Activated CD4-positive, alpha-beta T cell treated with anti-CD3 and anti-CD28 coated beads for 36 hours (primary cell): ENCODE measurements around the gene PAIP1. TPM values are rescaled to one million over a fixed set of nuclear protein-coding genes. Genes with fewer than 3 reads are reported as not detected.
"Not testable (repeated sequence)": the region's sequence is repeated elsewhere in the genome, so short reads cannot be mapped to it uniquely, and the experiment has no call there.

Experiments
- ATAC-seq: fragments of 200-7000 bp; cut with Tn5 transposase; one replicate; pipeline ENCODE4 v1.10.0; 2021; ENCODE audit warnings: mild to moderate bottlenecking, moderate library complexity
- CTCF ChIA-PET: fragments of 350-600 bp; sonication (Branson Sonifier 250); formaldehyde crosslinking; loops from one replicate; lab custom pipeline; 2021; ENCODE audit warnings: antibody characterized with exemption; lab: Charles Lee
- POLR2A ChIA-PET: fragments of 350-600 bp; sonication (Branson Sonifier 250); formaldehyde crosslinking; loops from one replicate; lab custom pipeline; 2021; ENCODE audit warnings: antibody characterized with exemption, inconsistent platforms; lab: Charles Lee
- DNase-seq: peaks from one replicate; pipeline ENCODE4 v3.0.0-alpha.2; 2020
- H3K27ac Mint-ChIP-seq: one replicate; pipeline ENCODE4 v1.8.0; 2021; ENCODE audit warnings: mixed read lengths
- H3K27me3 Mint-ChIP-seq: one replicate; pipeline ENCODE4 v1.8.0; 2021; ENCODE audit warnings: mixed read lengths
- H3K36me3 Mint-ChIP-seq: one replicate; pipeline ENCODE4 v1.8.0; 2021; ENCODE audit warnings: low read depth, mixed read lengths
- H3K4me1 Mint-ChIP-seq: one replicate; pipeline ENCODE4 v1.8.0; 2021; ENCODE audit warnings: mixed read lengths
- H3K4me3 Mint-ChIP-seq: one replicate; pipeline ENCODE4 v1.8.0; 2021; ENCODE audit warnings: mild to moderate bottlenecking, moderate library complexity, mixed read lengths
- H3K9me3 Mint-ChIP-seq: one replicate; pipeline ENCODE4 v1.8.0; 2021; ENCODE audit warnings: low read depth, mixed read lengths
- intact Hi-C, 2 experiments: fragments of 100-400 bp; cut with DNase I in 1 of 2; cut with micrococcal nuclease in 1 of 2; formaldehyde crosslinking; loops; one replicate each; pipeline versions ENCODE4 v1.14.2 to v1.15.1; 2022 to 2024; cut with DNase I, micrococcal nuclease
- total RNA-seq, 2 experiments: library from RNA; stranded (reverse); gene quantifications; one replicate each; pipeline ENCODE4 v1.2.3, GENCODE V29; 2021

The PAIP1 gene
- total RNA-seq, 2 experiments from 2014 or later: 51.7 to 55.1 TPM

DNA sequence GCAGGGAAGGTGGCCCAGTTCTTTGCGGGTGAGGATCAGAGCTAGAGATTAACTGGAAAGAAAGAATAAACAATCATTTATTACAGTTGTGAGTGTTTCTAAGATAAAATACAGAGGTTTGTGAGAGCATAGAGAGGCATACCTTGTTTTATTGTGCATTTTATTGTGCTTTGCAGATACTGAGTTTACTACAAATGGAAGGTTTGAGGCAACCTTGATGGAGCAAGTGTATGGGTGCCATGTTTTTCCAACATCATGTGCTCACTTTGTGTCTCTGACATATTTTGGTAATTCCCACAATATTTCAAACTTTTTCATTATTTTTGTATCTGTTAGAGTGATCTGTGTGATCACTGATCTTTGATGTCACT lies 41.2 kb downstream of the PAIP1 start:
- intact Hi-C loops: loop anchor here (1.0 to 10.0 kb wide), 11 partner anchors 31 to 1591 kb away; partner anchors contain the start of genes HMGCS1 (in 2 of the 2), FBXO4 (in 1 of the 2) and TMEM267 (in 1 of the 2)
- Mint-ChIP-seq H3K36me3 (peaks cover 16% of the 10 kb centered on the region), H3K27ac (peak overlapping the region; percentile 99), H3K9me3 (no peaks in the 10 kb centered on the region), H3K4me1 (peaks cover 23% of the 10 kb centered on the region), H3K4me3 (peak overlapping the region; percentile 89), H3K27me3 (no peaks in the 10 kb centered on the region)
- no peak for ATAC-seq
- DNase-seq: no peak
- ChIA-PET CTCF (interaction anchor here (0.8 to 3.3 kb wide), 3 partner anchors 31 to 1651 kb away, joined by 3 to 26 read pairs (median 4); partner anchors contain the start of gene TMEM267), POLR2A (interaction anchor here (1.3 to 1.4 kb wide), 2 partner anchors 40 to 394 kb away, joined by 4 read pairs; no protein-coding TSS in a partner anchor)

DNA sequence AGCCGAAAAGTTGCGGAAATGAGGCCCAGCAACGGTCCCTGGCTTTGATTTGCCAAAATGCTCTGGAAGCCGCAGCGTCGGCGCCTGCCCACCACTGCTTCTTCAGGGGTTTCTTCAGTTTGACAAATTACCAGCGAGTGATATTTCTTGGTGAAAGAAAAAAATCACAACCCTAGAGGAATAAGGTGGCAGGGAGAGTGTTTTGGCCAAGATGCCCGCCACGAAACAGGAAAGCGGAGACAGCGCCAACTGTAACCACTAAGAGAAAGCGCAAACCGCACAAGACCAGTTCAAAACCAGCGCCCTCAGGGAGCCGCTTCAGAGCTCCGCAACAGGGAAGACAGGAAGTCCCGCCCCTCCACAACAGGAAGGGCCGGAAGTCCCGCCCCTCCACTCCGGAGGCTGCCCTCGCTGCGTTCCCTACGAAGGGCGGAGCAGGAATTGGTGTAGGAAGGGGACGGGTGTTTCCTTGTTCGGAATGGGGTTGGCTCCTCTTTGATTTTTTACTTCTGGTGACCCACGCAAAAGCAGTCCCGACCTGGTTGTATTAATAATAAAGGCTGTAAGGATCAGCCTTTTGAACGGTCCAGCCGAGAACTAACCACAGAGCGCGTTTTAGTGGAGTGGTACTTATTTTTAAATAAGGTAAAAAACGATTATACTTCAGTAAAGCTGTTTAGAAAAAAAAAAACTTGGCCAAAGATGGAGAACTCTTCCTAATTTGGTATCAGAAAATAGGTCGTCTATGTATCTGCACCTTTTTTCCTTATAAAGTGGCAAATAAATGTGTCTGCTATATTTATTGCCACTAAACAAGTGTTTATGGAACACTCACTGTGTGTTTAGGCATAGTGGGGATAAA lies 41.8 kb downstream of the PAIP1 start, which contains the start of gene C5orf34:
TSS of gene C5orf34 (minus strand) at position 333 of the 862 bp plus-strand sequence. CDS start 5,809 bp downstream, outside the sequence.
- POLR2A ChIA-PET: interaction anchor here (0.6 to 1.4 kb wide), 8 partner anchors 26 to 394 kb away, joined by 3 to 19 read pairs (median 4); partner anchors contain the start of genes NNT and TMEM267
- H3K36me3 Mint-ChIP-seq: peaks cover 16% of the 10 kb centered on the region
- H3K4me1 Mint-ChIP-seq: peaks cover 23% of the 10 kb centered on the region
- H3K4me3 Mint-ChIP-seq: peak within 1 kb of the TSS; percentile 89
- no peaks in the 10 kb centered on the region for H3K9me3 Mint-ChIP-seq
- CTCF ChIA-PET: interaction anchor here (0.6 to 3.3 kb wide), 5 partner anchors 9 to 1650 kb away, joined by 3 to 26 read pairs (median 3); partner anchors contain the start of genes TMEM267 and ZNF131
- H3K27ac Mint-ChIP-seq: peak within 1 kb of the TSS; percentile 99
- peak; percentile 93 for ATAC-seq
- H3K27me3 Mint-ChIP-seq: no peaks in the 10 kb centered on the region
- intact Hi-C loops: loop anchor here (1.0 to 10.0 kb wide), 12 partner anchors 31 to 1590 kb away; partner anchors contain the start of genes HMGCS1 (in 2 of the 2), FBXO4 (in 1 of the 2), NNT (in 1 of the 2) and TMEM267 (in 1 of the 2)
- DNase-seq: peak; percentile 97

DNA sequence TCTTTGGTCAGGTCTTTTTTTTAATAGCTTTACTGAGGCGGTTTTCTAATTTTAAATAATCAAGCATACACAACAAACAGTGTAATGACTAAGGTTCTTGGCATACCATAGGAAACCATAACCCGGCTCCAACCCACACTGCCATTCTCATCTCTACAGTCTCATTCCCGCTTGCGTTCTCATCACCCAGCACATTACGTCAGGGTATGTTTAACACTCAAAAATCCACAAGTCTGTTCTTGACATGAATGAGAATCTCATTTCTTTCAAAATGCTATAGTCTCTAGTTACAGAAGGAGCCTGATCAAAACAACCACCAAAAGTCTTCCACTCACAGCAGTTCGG lies 42.4 kb downstream of the PAIP1 start:
- intact Hi-C loops: loop anchor here (1.0 to 10.0 kb wide), 4 partner anchors 89 to 1590 kb away; partner anchors contain the start of genes FBXO4 (in 1 of the 2), HMGCS1 (in 1 of the 2) and NNT (in 1 of the 2)
- Mint-ChIP-seq H3K4me3 (peak overlapping the region; percentile 89), H3K9me3 (no peaks in the 10 kb centered on the region), H3K4me1 (peaks cover 23% of the 10 kb centered on the region), H3K27me3 (no peaks in the 10 kb centered on the region), H3K27ac (peak overlapping the region; percentile 99), H3K36me3 (peaks cover 16% of the 10 kb centered on the region)
- ChIA-PET POLR2A (interaction anchor here (0.6 to 1.4 kb wide), 8 partner anchors 26 to 393 kb away, joined by 3 to 19 read pairs (median 4); partner anchors contain the start of genes NNT and TMEM267), CTCF (interaction anchor here (1.0 to 3.3 kb wide), 3 partner anchors 8 to 41 kb away, joined by 3 to 26 read pairs (median 4); partner anchors contain the start of gene TMEM267)
- peak; percentile 71 for DNase-seq
- ATAC-seq: peak; percentile 79

DNA sequence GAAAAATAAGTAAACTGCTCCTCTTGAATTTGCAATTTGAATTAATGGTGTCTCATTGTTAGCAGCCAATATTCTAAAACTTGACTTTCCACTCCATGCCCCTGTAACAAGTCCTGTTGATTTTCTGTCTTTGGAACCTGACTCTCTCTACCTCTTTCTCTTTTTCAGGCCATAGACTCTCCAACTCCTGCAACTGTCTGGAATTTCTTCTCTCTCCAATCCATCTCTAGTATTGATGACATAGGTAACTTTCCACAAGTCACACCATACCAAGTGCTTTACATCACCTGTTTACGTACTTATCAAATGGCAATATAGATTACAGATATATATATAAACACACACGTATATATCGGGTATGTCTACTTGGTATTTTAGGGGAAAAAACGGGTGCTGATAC lies 42.9 kb downstream of the PAIP1 start:
- no peaks in the 10 kb centered on the region for H3K27me3 Mint-ChIP-seq
- peak overlapping the region; percentile 89 for H3K4me3 Mint-ChIP-seq
- peaks cover 23% of the 10 kb centered on the region for H3K4me1 Mint-ChIP-seq
- POLR2A ChIA-PET: interaction anchor here (1.3 kb wide), 1 partner anchor 30 kb away, joined by 19 read pairs; the partner anchor contains the start of gene TMEM267
- no peaks in the 10 kb centered on the region for H3K9me3 Mint-ChIP-seq
- H3K27ac Mint-ChIP-seq: peak overlapping the region; percentile 99
- CTCF ChIA-PET: interaction anchor here (3.3 kb wide), 1 partner anchor 29 kb away, joined by 26 read pairs; the partner anchor contains the start of gene TMEM267
- intact Hi-C loops: loop anchor here (1.0 to 10.0 kb wide), 4 partner anchors 89 to 1589 kb away; partner anchors contain the start of genes FBXO4 (in 1 of the 2), HMGCS1 (in 1 of the 2) and NNT (in 1 of the 2)
- peaks cover 16% of the 10 kb centered on the region for H3K36me3 Mint-ChIP-seq
- DNase-seq: no peak
- no peak for ATAC-seq

DNA sequence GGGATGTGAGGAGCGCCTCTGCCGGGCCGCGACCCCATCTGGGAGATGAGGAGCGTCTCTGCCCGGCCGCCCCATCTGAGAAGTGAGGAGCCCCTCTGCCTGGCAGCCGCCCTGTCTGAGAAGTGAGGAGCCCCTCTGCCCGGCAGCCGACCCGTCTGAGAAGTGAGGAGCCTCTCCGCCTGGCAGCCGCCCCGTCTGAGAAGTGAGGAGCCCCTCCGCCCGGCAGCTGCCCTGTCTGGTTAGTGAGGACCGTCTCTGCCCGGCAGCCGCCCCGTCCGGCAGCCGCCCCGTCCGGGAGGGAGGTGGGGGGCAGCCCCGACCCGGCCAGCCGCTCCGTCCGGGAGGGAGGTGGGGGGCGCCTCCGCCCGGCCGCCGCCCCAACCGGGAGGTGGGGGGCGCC lies 45.8 kb downstream of the PAIP1 start:
- H3K27ac Mint-ChIP-seq, ATAC-seq, DNase-seq, CTCF ChIA-PET, H3K4me3 Mint-ChIP-seq, H3K27me3 Mint-ChIP-seq, H3K9me3 Mint-ChIP-seq: not testable (repeated sequence)
- peaks cover 20% of the 10 kb centered on the region for H3K36me3 Mint-ChIP-seq
- peaks cover 23% of the 10 kb centered on the region for H3K4me1 Mint-ChIP-seq
- POLR2A ChIA-PET: interaction anchor here (1.6 kb wide), 1 partner anchor 26 kb away, joined by 4 read pairs; no protein-coding TSS in a partner anchor
- intact Hi-C loops: loop anchor here (10.0 kb wide), 2 partner anchors 196 to 1586 kb away; partner anchors contain the start of genes FBXO4 (in 1 of the 2) and HMGCS1 (in 1 of the 2)

DNA sequence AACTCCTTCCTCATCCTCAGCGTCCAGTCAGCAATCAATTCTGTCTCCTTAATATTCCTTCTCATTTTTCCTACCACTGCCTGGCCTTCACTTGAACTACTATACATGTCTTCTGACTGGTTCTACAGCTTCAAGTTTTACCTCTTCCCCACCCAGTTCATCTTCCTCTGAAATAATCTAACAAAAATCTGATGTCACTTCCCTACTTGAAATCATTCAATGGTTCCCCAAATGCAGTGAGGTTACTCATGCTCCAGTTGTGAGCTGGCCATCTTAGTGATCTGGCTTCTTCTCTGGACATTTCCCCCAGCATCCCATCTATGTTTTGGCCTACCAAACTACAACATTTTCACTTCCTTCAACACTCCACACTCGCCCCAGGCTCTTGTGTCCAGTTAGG lies 58.3 kb downstream of the PAIP1 start:
- H3K4me1 Mint-ChIP-seq: no peaks in the 10 kb centered on the region
- CTCF ChIA-PET: interaction anchor here (0.7 to 2.6 kb wide), 2 partner anchors 14 to 248 kb away, joined by 4 to 10 read pairs; partner anchors contain the start of gene TMEM267
- ATAC-seq (no peak), DNase-seq (no peak)
- H3K27me3 Mint-ChIP-seq: no peaks in the 10 kb centered on the region
- no peaks in the 10 kb centered on the region for H3K9me3 Mint-ChIP-seq
- intact Hi-C loops: no loop called here
- no peak overlapping the region for H3K27ac Mint-ChIP-seq
- POLR2A ChIA-PET: no interaction called here
- peaks cover 29% of the 10 kb centered on the region for H3K36me3 Mint-ChIP-seq
- H3K4me3 Mint-ChIP-seq: no peak overlapping the region

DNA sequence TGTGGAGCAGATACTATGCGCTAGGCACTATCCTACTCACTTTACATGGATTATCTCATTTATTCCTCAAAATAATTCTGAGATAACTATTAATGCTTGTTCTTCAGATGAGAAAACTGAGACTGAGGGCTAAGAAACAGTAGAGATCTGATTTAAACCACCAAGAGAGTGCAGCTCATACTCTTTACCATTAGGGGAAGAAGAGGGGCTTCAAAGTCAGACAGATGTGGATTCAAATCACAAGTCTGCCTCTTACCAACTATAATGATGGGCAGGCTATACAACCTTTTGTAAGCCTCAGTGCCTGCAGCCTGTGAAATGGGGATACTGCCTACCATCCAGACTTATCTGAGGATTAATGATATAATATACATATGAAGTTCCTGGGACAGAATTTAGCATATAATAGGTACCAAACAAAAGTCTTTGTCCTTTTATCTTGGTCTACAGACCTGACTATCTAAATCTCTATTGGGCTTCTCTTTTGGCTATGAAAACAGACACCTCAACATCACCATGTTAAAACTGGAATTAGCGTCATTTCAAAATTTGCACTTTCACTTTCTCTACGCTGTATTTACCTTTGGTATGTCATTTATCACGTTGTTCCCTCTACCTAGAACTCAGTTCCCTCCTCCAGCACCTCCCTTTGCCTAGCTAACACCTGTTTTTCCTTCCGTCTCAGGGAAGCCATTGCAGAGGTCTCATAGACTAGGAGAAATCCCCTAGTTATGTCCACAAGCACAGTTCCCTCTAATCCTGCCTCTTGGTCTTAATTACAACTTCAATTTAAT lies 59.4 kb downstream of the PAIP1 start:
- H3K4me3 Mint-ChIP-seq: no peak overlapping the region
- H3K9me3 Mint-ChIP-seq: no peaks in the 10 kb centered on the region
- ChIA-PET CTCF (interaction anchor here (0.5 kb wide), 1 partner anchor 165 kb away, joined by 4 read pairs; no protein-coding TSS in a partner anchor), POLR2A (no interaction called here)
- H3K36me3 Mint-ChIP-seq: peaks cover 22% of the 10 kb centered on the region
- ATAC-seq (no peak), DNase-seq (no peak)
- H3K27me3 Mint-ChIP-seq: no peaks in the 10 kb centered on the region
- intact Hi-C loops: no loop called here
- H3K27ac Mint-ChIP-seq: no peak overlapping the region
- H3K4me1 Mint-ChIP-seq: no peaks in the 10 kb centered on the region

DNA sequence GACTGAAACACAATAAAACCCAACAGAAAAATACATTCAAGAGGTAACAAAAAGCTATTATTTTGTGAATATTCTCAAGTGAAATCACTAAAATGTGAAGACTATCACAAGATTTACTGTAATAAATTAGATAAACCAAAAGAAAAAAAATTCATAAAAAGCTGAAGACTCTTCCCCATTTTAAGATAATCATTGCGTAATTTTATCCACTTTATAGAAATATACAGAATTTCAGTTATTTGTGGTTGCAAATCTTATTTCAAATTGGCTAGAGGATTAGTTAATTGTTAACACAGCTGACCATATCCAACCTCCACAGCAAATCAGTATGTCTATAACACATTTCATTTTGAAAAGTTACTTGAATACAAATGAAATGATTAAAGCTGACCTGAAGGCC lies 65.6 kb downstream of the PAIP1 start:
- Mint-ChIP-seq H3K4me3 (no peak overlapping the region), H3K27me3 (no peaks in the 10 kb centered on the region), H3K9me3 (no peaks in the 10 kb centered on the region), H3K36me3 (peaks cover 30% of the 10 kb centered on the region), H3K4me1 (peaks cover 4% of the 10 kb centered on the region), H3K27ac (no peak overlapping the region)
- CTCF ChIA-PET: no interaction called here
- no peak for ATAC-seq
- intact Hi-C loops: no loop called here
- no peak for DNase-seq
- POLR2A ChIA-PET: no interaction called here

DNA sequence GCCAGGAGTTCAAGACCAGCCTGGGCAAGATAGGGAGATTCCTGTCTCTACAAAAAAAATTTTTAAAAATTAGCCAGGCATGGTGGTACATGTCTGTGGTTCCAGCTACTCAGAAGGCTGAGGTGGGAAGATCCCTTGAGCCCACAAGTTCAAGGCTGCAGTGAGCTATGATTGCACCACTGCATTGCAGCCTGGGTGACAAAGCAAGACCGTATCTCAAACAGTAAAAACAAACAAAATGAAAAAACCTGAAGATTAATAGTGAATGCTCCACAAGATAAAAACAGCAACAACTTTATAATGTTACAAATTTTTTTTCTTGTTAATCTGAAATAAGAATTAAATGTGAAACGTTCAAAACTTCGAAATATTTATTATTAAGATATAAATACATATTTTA lies 70.5 kb downstream of the PAIP1 start:
- ATAC-seq: no peak
- ChIA-PET POLR2A (no interaction called here), CTCF (interaction anchor here (0.7 to 3.0 kb wide), 9 partner anchors 8 to 536 kb away, joined by 3 to 26 read pairs (median 4); partner anchors contain the start of gene C5orf34)
- peaks cover 39% of the 10 kb centered on the region for H3K36me3 Mint-ChIP-seq
- H3K27ac Mint-ChIP-seq: peak overlapping the region; percentile 100
- DNase-seq: no peak
- intact Hi-C loops: loop anchor here in 1 of 2 experiments (10.0 kb wide), 1 partner anchor 362 kb away; the partner anchor contains the start of gene ZNF131
- no peaks in the 10 kb centered on the region for H3K9me3 Mint-ChIP-seq
- no peak overlapping the region for H3K4me3 Mint-ChIP-seq
- H3K4me1 Mint-ChIP-seq: peaks cover 31% of the 10 kb centered on the region
- no peaks in the 10 kb centered on the region for H3K27me3 Mint-ChIP-seq

DNA sequence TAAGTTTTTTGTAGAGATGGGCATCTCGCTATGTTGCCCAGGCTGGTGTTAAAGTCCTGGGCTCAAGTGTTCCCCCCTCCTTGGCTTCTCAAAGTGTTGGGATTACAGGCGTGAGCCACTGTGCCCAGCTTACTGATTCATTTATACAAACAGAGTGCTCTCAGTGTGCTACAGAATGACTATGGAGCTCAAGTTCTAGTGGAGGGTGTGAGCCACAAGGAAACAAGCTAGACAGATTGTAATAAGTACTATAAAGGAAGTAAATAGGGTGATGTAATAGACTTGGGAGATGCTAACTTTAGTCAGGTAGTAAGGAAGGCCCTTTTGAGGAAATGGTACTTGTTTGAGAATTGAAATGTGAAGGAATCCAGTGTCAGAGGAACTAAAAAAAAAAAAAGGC lies 71.5 kb downstream of the PAIP1 start:
- peak; percentile 27 for ATAC-seq
- POLR2A ChIA-PET: interaction anchor here (0.6 to 2.8 kb wide), 7 partner anchors 25 to 419 kb away, joined by 4 to 34 read pairs (median 7); partner anchors contain the start of genes HMGCS1 and NNT
- intact Hi-C loops: loop anchor here (2.0 to 10.0 kb wide), 5 partner anchors 89 to 411 kb away; partner anchors contain the start of genes NNT (in 1 of the 2) and ZNF131 (in 1 of the 2)

More for the DNA sequence above, 71.5 kb downstream of the PAIP1 start:
- Mint-ChIP-seq H3K36me3 (peaks cover 41% of the 10 kb centered on the region), H3K4me1 (peaks cover 35% of the 10 kb centered on the region), H3K27ac (peak overlapping the region; percentile 100), H3K4me3 (peak overlapping the region; percentile 59), H3K27me3 (no peaks in the 10 kb centered on the region), H3K9me3 (no peaks in the 10 kb centered on the region)
- CTCF ChIA-PET: interaction anchor here (0.5 to 3.0 kb wide), 12 partner anchors 18 to 535 kb away, joined by 3 to 26 read pairs (median 6); partner anchors contain the start of genes C5orf34 and HMGCS1
- peak; percentile 30 for DNase-seq
